Umbilical cord (tissue), 2 donors: ENCODE results near the gene ARHGAP15. TPM values are rescaled to one million over a fixed set of nuclear protein-coding genes. Genes with fewer than 3 reads are reported as not detected.
A peak's percentile ranks its signal among the peaks of the same experiment; 100 is the strongest.

Experiments used
- DNase-seq: peaks from one replicate; pipeline ENCODE4 v3.0.0-alpha.2; 2015; ENCODE audit warnings: low spot score
- total RNA-seq: library from RNA; depleted of rRNA; stranded (reverse); fragments of >200 nt; gene quantifications from one replicate; pipeline ENCODE4 v1.2.3, GENCODE V29; 2014; ENCODE audit warnings: low replicate concordance; ENCODE audit not compliant: insufficient read depth

The ARHGAP15 gene
- total RNA-seq, 1 donor from 2014 or later = 54.2 TPM

GRCh38 chr2:143717053-143717452 lies 587.8 kb downstream of the ARHGAP15 start:
- peak; percentile 38 for DNase-seq

- DNase-seq = no peak
These were observed 588.4 kb downstream of the ARHGAP15 start for GRCh38 chr2:143717536-143718168.

DNA sequence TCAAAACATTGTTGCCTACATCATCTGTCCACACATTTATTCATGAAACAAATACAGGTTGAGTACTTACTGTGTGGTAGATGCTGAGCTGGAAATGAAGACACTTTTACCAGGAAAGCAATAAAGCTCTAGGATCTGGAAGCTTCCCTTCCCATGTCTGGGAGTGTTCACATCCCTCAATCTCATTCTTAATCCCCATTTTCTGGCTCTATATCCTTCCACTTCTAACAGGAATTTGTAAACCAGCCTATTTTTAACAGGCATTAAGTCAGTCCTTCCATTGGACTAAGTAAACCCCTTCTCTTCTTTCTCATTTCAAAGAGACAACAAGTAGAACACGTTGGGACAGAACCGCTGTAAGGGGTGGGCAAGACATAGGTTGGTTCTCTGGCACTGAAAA lies 589.5 kb downstream of the ARHGAP15 start:
- DNase-seq = peak; percentile 56

DNA sequence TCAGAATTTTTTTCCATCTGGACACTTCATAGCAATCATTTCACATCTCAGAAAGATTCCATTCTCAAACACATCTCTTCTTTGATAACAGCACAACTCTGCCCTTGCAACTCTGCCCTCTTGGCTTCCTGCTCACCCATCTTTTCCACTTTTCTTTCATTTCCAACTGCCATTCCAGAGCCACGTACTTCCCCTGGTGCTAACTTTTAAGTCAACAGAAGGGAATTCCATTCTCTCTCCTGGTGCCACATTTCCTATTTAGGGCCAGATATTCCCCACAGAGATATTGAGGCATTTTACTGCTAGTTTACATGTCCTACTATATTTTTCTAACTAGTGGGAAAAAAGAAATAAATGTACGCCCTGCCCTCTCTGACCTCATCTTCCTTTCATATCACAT lies 590.2 kb downstream of the ARHGAP15 start:
- DNase-seq = no peak

DNA sequence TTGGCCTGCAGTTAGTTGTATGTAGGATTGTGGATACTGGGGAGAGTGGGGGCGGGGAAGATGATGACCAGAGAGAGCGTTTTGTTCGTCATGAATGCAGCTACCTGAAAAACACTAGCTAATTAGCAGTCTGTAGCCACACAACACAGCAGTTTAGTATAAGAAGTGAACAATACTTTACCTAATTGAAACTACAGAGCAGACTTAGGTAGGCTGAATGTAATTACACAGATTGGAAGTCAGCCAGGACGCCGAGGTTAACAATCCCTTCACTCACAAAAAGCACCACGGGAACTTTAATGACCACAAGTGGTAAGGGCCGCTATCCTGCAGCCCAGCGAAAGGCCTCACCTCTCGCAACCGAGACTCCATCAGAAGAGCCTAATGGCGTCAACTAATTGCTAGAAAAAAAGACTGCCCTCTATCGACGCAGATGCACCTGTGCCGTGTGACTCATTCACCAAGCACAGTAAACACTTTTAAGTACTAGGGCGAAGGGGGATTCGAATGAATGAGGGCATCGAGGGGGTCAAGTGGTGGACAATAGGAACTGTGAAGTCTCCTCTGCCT lies 591.0 kb downstream of the ARHGAP15 start:
- DNase-seq = no peak

DNA sequence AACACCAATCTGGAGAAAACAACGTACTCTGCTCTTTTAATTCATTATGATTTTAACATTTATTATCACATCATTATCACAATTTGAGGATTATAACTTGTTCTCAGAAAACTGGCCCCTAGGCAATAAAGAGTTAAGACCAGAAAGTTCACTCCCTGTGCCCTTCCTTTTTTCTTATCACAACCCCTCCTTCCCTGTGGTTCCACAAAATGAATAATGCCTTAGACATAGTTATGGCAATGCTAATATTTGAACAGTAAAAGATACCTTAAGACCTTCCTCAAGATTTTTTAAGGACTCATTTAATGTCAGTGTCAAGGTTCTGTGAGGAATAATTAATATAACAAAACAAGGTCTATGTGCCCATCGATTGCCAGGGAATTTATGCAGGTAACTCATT lies 596.2 kb downstream of the ARHGAP15 start:
- DNase-seq = no peak

DNA sequence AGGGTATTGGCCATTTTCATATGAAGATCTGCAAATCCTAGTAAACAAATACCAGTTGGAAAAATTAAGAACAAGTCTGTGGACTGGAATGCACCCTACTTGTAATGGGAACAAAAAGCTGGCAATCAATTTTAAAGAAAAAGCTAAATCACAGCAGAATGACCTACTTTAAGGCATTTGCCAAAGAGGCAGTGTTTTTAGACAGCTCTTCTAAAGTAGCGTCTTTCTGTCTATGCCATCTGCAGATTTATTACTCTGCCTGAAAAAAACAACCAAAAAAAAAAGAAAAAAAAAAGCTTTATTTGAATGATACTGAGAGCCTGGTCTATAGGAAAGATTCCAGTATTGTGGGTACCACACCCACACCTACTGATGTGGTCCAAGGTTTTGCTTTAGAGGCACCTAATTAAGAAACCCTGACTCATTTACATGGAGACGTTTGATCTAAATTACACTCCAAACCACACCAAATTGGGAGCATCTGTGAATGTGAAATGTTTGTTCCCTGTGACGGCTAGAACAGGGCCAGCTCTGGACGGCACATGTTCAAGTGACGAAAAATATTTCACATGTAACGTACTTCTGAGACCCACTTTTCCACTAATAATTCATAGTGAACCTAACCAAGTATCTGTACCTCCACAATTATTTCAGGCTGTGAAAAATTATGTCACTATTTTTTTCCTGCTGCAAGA lies 597.1 kb downstream of the ARHGAP15 start:
- DNase-seq = no peak

GRCh38 chr2:143728498-143728897 lies 599.3 kb downstream of the ARHGAP15 start:
- no peak for DNase-seq

- no peak for DNase-seq
These were observed 600.1 kb downstream of the ARHGAP15 start for GRCh38 chr2:143729296-143729814.

DNA sequence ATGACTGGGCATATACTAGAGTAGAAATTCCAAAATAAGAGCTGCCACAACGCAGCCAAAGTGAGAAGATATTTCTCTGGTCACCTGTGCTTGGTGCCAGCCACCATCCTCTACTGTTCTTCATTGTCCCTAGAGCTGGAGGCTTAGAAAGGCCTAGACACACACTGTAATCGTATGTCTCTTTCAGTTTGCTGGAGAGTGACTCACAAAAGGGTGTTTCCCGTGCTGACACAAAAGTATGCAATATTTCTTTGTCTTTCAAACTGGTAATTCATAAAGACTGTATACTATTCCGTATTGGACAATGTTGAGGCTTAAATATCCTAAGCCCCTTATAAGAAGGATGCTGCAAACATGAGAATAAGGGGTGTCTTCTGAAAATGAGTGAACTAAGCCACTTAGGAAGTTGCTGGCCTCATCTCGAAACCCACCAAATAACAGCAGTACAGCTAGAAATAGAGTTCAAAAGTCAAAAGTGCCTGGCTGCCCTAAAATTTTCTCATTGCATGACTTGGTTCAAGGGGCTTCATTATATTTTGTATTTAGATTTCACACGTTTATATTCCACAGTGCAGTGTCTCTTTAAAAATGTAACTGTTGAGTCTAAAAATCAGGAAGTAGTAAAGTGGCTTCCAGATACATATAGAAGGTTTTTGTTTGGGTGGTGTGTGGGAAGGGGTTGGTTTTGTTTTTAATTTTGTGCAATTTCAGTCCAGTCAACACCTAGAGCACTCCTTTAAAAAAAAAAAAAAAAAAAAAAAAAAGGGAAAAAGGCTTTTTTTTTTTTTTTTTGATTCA lies 601.1 kb downstream of the ARHGAP15 start:
- no peak for DNase-seq

GRCh38 chr2:143730953-143731260 lies 601.7 kb downstream of the ARHGAP15 start:
- DNase-seq = no peak

DNA sequence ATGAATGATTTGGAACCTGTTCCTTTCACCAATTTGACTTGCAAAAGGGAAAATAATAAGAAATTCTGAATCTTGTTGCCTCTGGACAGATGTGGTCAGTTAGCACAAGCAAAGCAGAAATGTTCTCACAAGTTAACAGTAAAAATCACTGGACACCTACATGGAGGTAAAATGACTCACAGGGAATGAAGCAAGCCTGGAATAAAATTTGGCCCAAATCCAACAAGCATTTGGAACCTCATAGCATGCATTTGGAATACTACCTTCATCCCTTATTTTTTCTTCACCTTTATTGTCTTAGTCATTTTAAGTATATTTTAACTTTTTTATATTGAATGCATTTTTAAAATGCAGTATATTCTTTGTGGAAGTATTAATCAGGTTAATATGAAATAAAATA lies 602.9 kb downstream of the ARHGAP15 start:
- DNase-seq = no peak

- DNase-seq = no peak
These were observed 603.7 kb downstream of the ARHGAP15 start for GRCh38 chr2:143732871-143733270.

- DNase-seq = no peak
These were observed 605.3 kb downstream of the ARHGAP15 start for GRCh38 chr2:143734507-143734906.

- no peak for DNase-seq
These were observed 607.7 kb downstream of the ARHGAP15 start for GRCh38 chr2:143736904-143737303.

DNA sequence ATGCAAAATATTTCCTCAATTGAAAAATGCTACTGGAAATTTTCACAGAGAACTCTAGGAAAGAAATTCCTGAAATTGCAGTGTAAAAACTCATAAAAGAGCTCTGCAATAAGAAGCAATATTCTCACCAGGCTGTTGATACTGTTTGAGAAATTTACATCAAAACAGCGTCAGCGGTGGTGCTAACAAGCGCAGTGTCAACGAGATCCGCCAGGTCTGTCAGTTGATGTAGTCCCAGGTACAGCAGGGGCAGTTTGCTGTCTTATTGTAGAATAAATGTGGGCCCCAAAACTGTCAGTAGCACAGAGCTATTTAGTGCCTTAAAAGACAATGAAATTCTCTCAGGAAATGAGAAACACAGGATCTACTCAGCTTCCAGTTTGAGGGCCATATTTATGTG lies 611.2 kb downstream of the ARHGAP15 start:
- no peak for DNase-seq

GRCh38 chr2:143741205-143741604 lies 612.0 kb downstream of the ARHGAP15 start:
- no peak for DNase-seq

- DNase-seq = no peak
These were observed 613.4 kb downstream of the ARHGAP15 start for GRCh38 chr2:143742581-143742980.

GRCh38 chr2:143744114-143744513 lies 614.9 kb downstream of the ARHGAP15 start:
- DNase-seq = no peak

DNA sequence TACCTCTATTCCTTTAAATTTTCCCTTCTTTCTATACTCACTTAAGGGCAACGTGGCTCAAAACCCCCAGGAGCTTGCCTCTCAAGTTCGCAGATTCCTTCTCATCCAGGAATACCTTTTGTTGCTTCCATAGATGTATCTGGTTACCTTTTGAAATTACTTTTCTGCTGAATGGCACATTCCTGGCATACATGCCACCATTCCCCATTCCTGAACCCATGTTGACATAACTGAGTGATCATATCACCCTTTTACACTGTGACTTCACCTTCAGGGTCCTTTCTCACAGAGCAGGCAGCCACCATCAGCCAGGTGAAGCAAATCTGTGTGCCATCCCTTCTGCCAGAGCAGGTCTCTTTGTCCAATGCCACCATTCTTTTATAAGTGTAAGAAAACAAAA lies 615.8 kb downstream of the ARHGAP15 start:
- DNase-seq = no peak

- DNase-seq = no peak
These were observed 625.5 kb downstream of the ARHGAP15 start for GRCh38 chr2:143754742-143755141.

GRCh38 chr2:143758629-143759330 lies 629.6 kb downstream of the ARHGAP15 start:
- peak; percentile 38 for DNase-seq
